GM12878 (cell line): ENCODE data around the gene NFKBIE.

Source experiments
- CBFB ChIP-seq: IDR thresholded peaks from 2 replicates; pipeline ENCODE4 v1.6.1; 2016; ENCODE audit warnings: antibody characterized with exemption, low read depth
- CBX3 ChIP-seq: fragments of 200-600 bp; sonication (generic); IDR thresholded peaks from 2 replicates; pipeline ENCODE4 v1.6.1; 2016; ENCODE audit warnings: low read depth, borderline replicate concordance
- CTCF ChIP-seq, 3 experiments: IDR thresholded peaks in 2 of 3; conservative IDR thresholded peaks in 1 of 3; 2 replicates each; pipeline ENCODE4 v1.5.1; 2011; ENCODE audit warnings: low read depth in 3 of 3, low read length in 3 of 3, mild to moderate bottlenecking in 3 of 3, control low read depth in 2 of 3, moderate library complexity in 2 of 3, inconsistent platforms in 1 of 3, mixed read lengths in 1 of 3; ENCODE audit not compliant: control insufficient read depth in 2 of 3, insufficient read depth in 1 of 3; ENCODE audit errors: extremely low read depth in 1 of 3
- EP300 ChIP-seq, 2 experiments: fragments of 150-350 bp in 1 of 2; IDR thresholded peaks; 2 replicates each; pipeline ENCODE4 v1.6.1; 2011 to 2012; ENCODE audit warnings: low read depth in 2 of 2, low read length in 2 of 2, borderline replicate concordance in 1 of 2, improper control_type of control experiment in 1 of 2, inconsistent platforms in 1 of 2; ENCODE audit not compliant: control insufficient read depth in 1 of 2
- GABPA ChIP-seq: IDR thresholded peaks from 2 replicates; pipeline ENCODE4 v1.6.1; 2014; ENCODE audit warnings: antibody characterized with exemption, low read depth, mild to moderate bottlenecking, inconsistent platforms
- IKZF2 ChIP-seq, 2 experiments: fragments of 450-650 bp; IDR thresholded peaks; 2 replicates each; pipeline ENCODE4 v1.6.1; 2017; ENCODE audit warnings: mild to moderate bottlenecking in 2 of 2, moderate library complexity in 2 of 2
- NR2C1 ChIP-seq: fragments of 450-650 bp; IDR thresholded peaks from 2 replicates; pipeline ENCODE4 v1.6.1; 2017; ENCODE audit warnings: antibody characterized with exemption, mild to moderate bottlenecking, moderate library complexity
- POLR2AphosphoS2 ChIP-seq: IDR thresholded peaks from 2 replicates; pipeline ENCODE4 v1.6.1; 2011; ENCODE audit warnings: low read depth, mild to moderate bottlenecking, low read length, improper control_type of control experiment, moderate library complexity
- POLR2AphosphoS5 ChIP-seq: IDR thresholded peaks from 2 replicates; pipeline ENCODE4 v1.6.1; 2011; ENCODE audit warnings: mild to moderate bottlenecking, low read length, inconsistent platforms
- SREBF1 ChIP-seq: IDR thresholded peaks from 2 replicates; pipeline ENCODE4 v1.6.1; 2012; ENCODE audit warnings: mild to moderate bottlenecking, low read length

- no peak for TF ChIP-seq SREBF1
- no peak for TF ChIP-seq EP300 (IDR thresholded peaks at IDR 0.05; ENCODE audit: borderline replicate concordance in 1 of 2, control insufficient read depth in 1 of 2, low read depth in 2 of 2, low read length in 2 of 2)
- no peak for TF ChIP-seq CTCF (IDR thresholded peaks at IDR 0.05 in 2 of 3, conservative IDR thresholded peaks at IDR 0.05 in 1 of 3; ENCODE audit: control insufficient read depth in 2 of 3, extremely low read depth in 1 of 3, insufficient read depth in 1 of 3, low read depth in 3 of 3, low read length in 3 of 3)
- no peak for TF ChIP-seq NR2C1
- TF ChIP-seq CBFB = no peak
- TF ChIP-seq POLR2AphosphoS5 = no peak
- TF ChIP-seq GABPA = no peak
- no peak for TF ChIP-seq IKZF2 (IDR thresholded peaks at IDR 0.05)
- no peak for TF ChIP-seq POLR2AphosphoS2
- no peak for TF ChIP-seq CBX3
Measured at GRCh38 chr6:44311304-44311703, 46.0 kb upstream of the NFKBIE start.
